OCI-LY1 (cell line): ENCODE data around the gene TTC23L.

Experiments
- H2AFZ ChIP-seq: fragments of 200-600 bp; sonication (generic), shearing (Covaris generic); 2 replicates; pipeline ENCODE4 v1.6.0; 2014; ENCODE audit warnings: antibody characterized with exemption, mild to moderate bottlenecking, low read length
- H3F3A ChIP-seq: fragments of 200-600 bp; sonication (generic), shearing (Covaris generic); 2 replicates; pipeline ENCODE4 v1.6.0; 2014; ENCODE audit warnings: mild to moderate bottlenecking, antibody characterized with exemption, low read length, moderate library complexity; ENCODE audit not compliant: insufficient read depth
- H3K27ac ChIP-seq: fragments of 200-600 bp; sonication (generic); 2 replicates; pipeline ENCODE4 v1.5.1; 2014; ENCODE audit warnings: low read length, mixed run types, mild to moderate bottlenecking, low read depth; ENCODE audit not compliant: poor library complexity, severe bottlenecking
- H3K27me3 ChIP-seq: fragments of 200-600 bp; sonication (generic); 2 replicates; pipeline ENCODE4 v1.6.0; 2014; ENCODE audit warnings: antibody characterized with exemption, mild to moderate bottlenecking, low read length, moderate library complexity; ENCODE audit not compliant: insufficient read depth
- H3K36me3 ChIP-seq: fragments of 200-600 bp; sonication (generic); 2 replicates; pipeline ENCODE4 v1.6.1; 2014; ENCODE audit warnings: mild to moderate bottlenecking, antibody characterized with exemption, low read length, moderate library complexity, mixed read lengths; ENCODE audit not compliant: insufficient read depth
- H3K4me1 ChIP-seq: fragments of 200-600 bp; sonication (generic); 2 replicates; pipeline ENCODE4 v1.5.1; 2014; ENCODE audit warnings: mild to moderate bottlenecking, low read length, moderate library complexity; ENCODE audit not compliant: insufficient read depth, severe bottlenecking
- H3K4me2 ChIP-seq: fragments of 200-600 bp; sonication (generic), shearing (Covaris generic); 2 replicates; pipeline ENCODE4 v1.6.1; 2014; ENCODE audit warnings: low read length
- H3K4me3 ChIP-seq: fragments of 200-600 bp; sonication (generic); 2 replicates; pipeline ENCODE4 v1.5.1; 2014; ENCODE audit warnings: low read length, low read depth, mild to moderate bottlenecking, mixed read lengths; ENCODE audit not compliant: poor library complexity, severe bottlenecking
- H3K79me2 ChIP-seq: fragments of 200-600 bp; shearing (Covaris generic); 2 replicates; pipeline ENCODE4 v1.6.1; 2016; ENCODE audit warnings: mixed run types, low read length, mixed read lengths; ENCODE audit not compliant: insufficient read depth
- H3K9ac ChIP-seq: fragments of 200-600 bp; sonication (generic), shearing (Covaris generic); 2 replicates; pipeline ENCODE4 v1.6.1; 2014; ENCODE audit warnings: mild to moderate bottlenecking, low read length, mixed read lengths
- H3K9me2 ChIP-seq: fragments of 200-600 bp; sonication (generic), shearing (Covaris generic); 2 replicates; pipeline ENCODE4 v1.6.1; 2014; ENCODE audit warnings: low read depth, mild to moderate bottlenecking, low read length, mixed read lengths
- H3K9me3 ChIP-seq: fragments of 200-600 bp; shearing (Covaris generic); 2 replicates; pipeline ENCODE4 v1.6.1; 2014; ENCODE audit warnings: low read length, mixed read lengths
- H4K20me1 ChIP-seq: fragments of 200-600 bp; sonication (generic), shearing (Covaris generic); 2 replicates; pipeline ENCODE4 v1.6.0; 2016; ENCODE audit warnings: mild to moderate bottlenecking, low read length; ENCODE audit not compliant: insufficient read depth
- EZH2 ChIP-seq: fragments of 200-600 bp; sonication (generic), shearing (Covaris generic); IDR thresholded peaks from 2 replicates; pipeline ENCODE4 v1.8.0; 2017; ENCODE audit warnings: borderline replicate concordance, mixed run types, mild to moderate bottlenecking, antibody characterized with exemption, low read length, moderate library complexity, mixed read lengths
- TF ChIP-seq, protein P1 (sequence below): fragments of 200-600 bp; sonication (generic), shearing (Covaris generic); IDR thresholded peaks from 2 replicates; pipeline ENCODE4 v1.5.1; 2017; ENCODE audit warnings: mild to moderate bottlenecking, antibody characterized with exemption, low read length, moderate library complexity, mixed read lengths

The TTC23L gene

DNA sequence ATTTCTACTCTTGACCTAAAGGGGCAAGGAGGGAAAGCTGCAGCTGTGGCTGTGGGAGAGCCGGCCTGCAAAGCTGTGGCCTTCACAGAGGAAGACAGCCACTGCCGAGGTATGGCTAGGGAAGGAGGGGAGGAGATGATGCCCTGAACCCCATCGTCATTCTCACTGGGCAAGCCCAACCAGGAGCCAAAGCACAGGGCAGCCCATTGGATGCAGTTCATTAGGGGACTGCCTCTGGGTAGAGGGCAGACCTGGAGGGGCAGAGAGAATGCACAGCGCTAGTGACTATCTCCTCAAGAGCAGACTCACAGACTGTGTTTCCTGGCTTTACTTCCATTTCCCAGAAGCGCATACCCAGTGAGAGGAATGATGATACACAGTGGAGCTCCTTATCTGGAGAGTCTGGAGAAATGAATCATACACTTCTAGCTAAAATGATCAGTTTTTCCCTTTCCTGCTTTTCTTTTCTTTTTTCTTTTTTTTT, 47.2 kb upstream of the TTC23L start:
- Histone ChIP-seq H3K79me2 (no peaks in the 10 kb centered on the region), H3K4me3 (no peak overlapping the region), H3K27me3 (no peaks in the 10 kb centered on the region), H3K36me3 (no peaks in the 10 kb centered on the region), H3K27ac (no peak overlapping the region), H3K9me2 (no peaks in the 10 kb centered on the region), H4K20me1 (no peaks in the 10 kb centered on the region), H3K9ac (no peak overlapping the region), H3F3A (no peaks in the 10 kb centered on the region), H2AFZ (no peak overlapping the region), H3K4me2 (no peak overlapping the region), H3K9me3 (no peaks in the 10 kb centered on the region), H3K4me1 (no peaks in the 10 kb centered on the region)
- TF ChIP-seq EZH2, result no peak
- TF ChIP-seq, protein P1, sequence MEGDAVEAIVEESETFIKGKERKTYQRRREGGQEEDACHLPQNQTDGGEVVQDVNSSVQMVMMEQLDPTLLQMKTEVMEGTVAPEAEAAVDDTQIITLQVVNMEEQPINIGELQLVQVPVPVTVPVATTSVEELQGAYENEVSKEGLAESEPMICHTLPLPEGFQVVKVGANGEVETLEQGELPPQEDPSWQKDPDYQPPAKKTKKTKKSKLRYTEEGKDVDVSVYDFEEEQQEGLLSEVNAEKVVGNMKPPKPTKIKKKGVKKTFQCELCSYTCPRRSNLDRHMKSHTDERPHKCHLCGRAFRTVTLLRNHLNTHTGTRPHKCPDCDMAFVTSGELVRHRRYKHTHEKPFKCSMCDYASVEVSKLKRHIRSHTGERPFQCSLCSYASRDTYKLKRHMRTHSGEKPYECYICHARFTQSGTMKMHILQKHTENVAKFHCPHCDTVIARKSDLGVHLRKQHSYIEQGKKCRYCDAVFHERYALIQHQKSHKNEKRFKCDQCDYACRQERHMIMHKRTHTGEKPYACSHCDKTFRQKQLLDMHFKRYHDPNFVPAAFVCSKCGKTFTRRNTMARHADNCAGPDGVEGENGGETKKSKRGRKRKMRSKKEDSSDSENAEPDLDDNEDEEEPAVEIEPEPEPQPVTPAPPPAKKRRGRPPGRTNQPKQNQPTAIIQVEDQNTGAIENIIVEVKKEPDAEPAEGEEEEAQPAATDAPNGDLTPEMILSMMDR, result no peak

DNA sequence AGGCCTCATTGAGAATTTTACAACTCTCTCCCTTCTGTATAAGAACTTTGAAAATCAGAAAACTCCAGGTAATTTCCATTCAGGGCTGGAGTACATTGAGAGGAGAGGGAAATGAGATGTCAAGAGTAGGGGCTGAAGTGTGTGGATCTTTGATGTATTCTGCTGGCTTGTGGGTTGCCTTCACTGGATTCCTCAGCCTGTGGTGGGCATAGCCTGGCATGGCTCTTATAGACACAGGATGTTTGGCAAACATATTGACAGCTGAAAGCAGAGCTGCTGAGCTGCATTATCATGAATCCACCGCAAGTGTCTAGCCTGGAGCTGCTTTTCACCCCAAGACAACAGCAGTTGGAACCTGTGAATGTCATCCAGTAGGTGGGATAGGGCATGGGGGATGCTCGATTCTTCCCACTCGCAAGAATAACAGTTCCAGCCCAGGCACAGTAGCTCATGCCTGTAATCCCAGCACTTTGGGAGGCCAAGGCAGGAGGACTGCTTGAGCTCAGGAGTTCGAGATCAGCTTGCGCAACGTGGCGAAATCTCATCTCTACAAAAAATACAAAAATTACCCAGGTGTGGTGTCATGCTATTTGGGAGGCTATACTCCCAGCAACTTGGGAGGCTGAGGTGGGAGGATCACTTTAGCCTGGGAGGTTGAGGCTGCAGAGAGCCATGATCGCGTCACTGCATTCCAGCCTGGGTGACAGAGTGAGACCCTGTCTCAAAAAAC, 36.0 kb upstream of the TTC23L start:
- Histone ChIP-seq H3K4me2 (no peak overlapping the region), H3K9ac (no peak overlapping the region), H3K27ac (no peak overlapping the region), H3K36me3 (no peaks in the 10 kb centered on the region), H3K9me3 (no peaks in the 10 kb centered on the region), H4K20me1 (no peaks in the 10 kb centered on the region), H3K4me1 (no peaks in the 10 kb centered on the region), H3K4me3 (no peak overlapping the region), H3F3A (no peaks in the 10 kb centered on the region), H3K27me3 (no peaks in the 10 kb centered on the region), H3K79me2 (no peaks in the 10 kb centered on the region), H2AFZ (no peak overlapping the region), H3K9me2 (no peaks in the 10 kb centered on the region)
- TF ChIP-seq, protein P1, result no peak
- no peak for TF ChIP-seq EZH2

DNA sequence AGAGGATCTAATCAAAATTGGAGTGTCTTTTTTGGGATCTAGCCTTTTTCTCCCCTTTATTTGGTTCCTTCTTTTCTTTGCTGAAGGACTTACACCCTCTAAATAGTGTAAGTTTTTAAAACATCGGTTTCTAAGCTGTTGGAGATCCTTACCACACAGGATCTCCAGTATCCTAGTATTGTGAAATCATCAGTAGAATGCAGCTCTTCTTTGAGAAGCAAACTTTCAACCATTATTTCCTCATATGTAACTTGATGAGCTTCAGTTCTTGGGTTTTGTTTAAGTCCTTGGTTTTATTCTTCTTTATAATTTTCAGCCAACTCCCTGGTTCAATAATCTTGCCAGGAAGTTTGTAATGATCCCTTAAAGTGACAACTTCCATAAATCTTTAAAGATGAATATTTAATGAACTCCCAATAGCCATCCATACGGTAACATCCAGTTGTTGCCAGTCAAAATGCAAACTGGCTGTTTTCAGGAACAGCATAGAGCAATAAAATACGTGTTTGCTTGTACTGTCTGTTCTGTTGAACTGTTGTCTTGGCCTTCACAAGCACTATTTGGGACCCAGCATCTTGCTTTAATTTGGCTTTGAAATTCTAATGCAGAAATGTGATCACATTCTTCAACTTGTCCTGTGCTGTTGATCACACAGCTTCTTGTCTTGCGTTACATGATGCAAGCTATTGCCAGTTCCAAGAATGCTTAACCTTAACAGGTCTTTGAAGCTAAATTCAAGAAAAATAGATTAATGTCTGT, 34.8 kb upstream of the TTC23L start:
- no peaks in the 10 kb centered on the region for H3K4me1 ChIP-seq
- H3K27ac ChIP-seq, result no peak overlapping the region
- no peak overlapping the region for H3K4me3 ChIP-seq
- no peaks in the 10 kb centered on the region for H4K20me1 ChIP-seq
- no peak overlapping the region for H3K9ac ChIP-seq
- H3F3A ChIP-seq, result no peaks in the 10 kb centered on the region
- no peaks in the 10 kb centered on the region for H3K9me2 ChIP-seq
- H2AFZ ChIP-seq, result no peak overlapping the region
- H3K4me2 ChIP-seq, result no peak overlapping the region
- no peaks in the 10 kb centered on the region for H3K36me3 ChIP-seq
- no peaks in the 10 kb centered on the region for H3K27me3 ChIP-seq
- H3K79me2 ChIP-seq, result no peaks in the 10 kb centered on the region
- H3K9me3 ChIP-seq, result no peaks in the 10 kb centered on the region
- TF ChIP-seq, protein P1, result no peak
- TF ChIP-seq EZH2, result no peak
